Osteoblast (primary cell): Measurements from ENCODE around the gene PTGES2. TPM values are rescaled to one million over a fixed set of nuclear protein-coding genes. Genes with fewer than 3 reads are reported as not detected.

Experiments used
- DNase-seq: peaks from one replicate; pipeline ENCODE4 v3.0.0; 2011; ENCODE audit warnings: low spot score, mixed read lengths; ENCODE audit not compliant: insufficient read length; ENCODE audit errors: missing footprints
- H2AFZ ChIP-seq: 2 replicates; pipeline ENCODE4 v1.6.0; 2011; ENCODE audit warnings: mild to moderate bottlenecking, low read length
- H3K27ac ChIP-seq: 2 replicates; pipeline ENCODE4 v1.5.1; 2011; ENCODE audit warnings: mild to moderate bottlenecking, low read depth, low read length, moderate library complexity
- H3K27me3 ChIP-seq: 2 replicates; pipeline ENCODE4 v1.6.0; 2012; ENCODE audit warnings: mild to moderate bottlenecking, control low read depth, inconsistent platforms, low read length, moderate library complexity; ENCODE audit not compliant: insufficient read depth
- H3K36me3 ChIP-seq: 2 replicates; pipeline ENCODE4 v1.5.1; 2011; ENCODE audit warnings: mild to moderate bottlenecking, low read length, control low read depth, moderate library complexity; ENCODE audit not compliant: insufficient read depth
- H3K4me1 ChIP-seq: 2 replicates; pipeline ENCODE4 v1.5.1; 2011; ENCODE audit warnings: mild to moderate bottlenecking, low read length, control low read depth, moderate library complexity; ENCODE audit not compliant: insufficient read depth
- H3K4me2 ChIP-seq: 2 replicates; pipeline ENCODE4 v1.6.0; 2011; ENCODE audit warnings: mild to moderate bottlenecking, low read length; ENCODE audit not compliant: insufficient read depth
- H3K4me3 ChIP-seq: fragments of 200-600 bp; sonication (generic); 3 replicates; pipeline ENCODE4 v1.5.1; 2012; ENCODE audit warnings: mild to moderate bottlenecking, low read length, inconsistent platforms; ENCODE audit not compliant: insufficient read depth
- H3K79me2 ChIP-seq: 2 replicates; pipeline ENCODE4 v1.6.0; 2012; ENCODE audit warnings: mild to moderate bottlenecking, low read length, control low read depth, inconsistent platforms; ENCODE audit not compliant: insufficient read depth
- H3K9me3 ChIP-seq: 2 replicates; pipeline ENCODE4 v1.5.1; 2011; ENCODE audit warnings: low read depth, low read length, control low read depth
- H4K20me1 ChIP-seq: 2 replicates; pipeline ENCODE4 v1.6.0; 2012; ENCODE audit warnings: mild to moderate bottlenecking, low read length, control low read depth; ENCODE audit not compliant: insufficient read depth
- total RNA-seq: library from RNA; depleted of rRNA; stranded (reverse); fragments of >200 nt; gene quantifications from 2 replicates; pipeline ENCODE4 v1.2.3, GENCODE V29; 2012
- TF ChIP-seq, protein P1 (sequence below): IDR thresholded peaks from 2 replicates; pipeline ENCODE4 v1.5.1; 2011; ENCODE audit warnings: mild to moderate bottlenecking, low read depth, low read length, moderate library complexity; ENCODE audit errors: extremely low read depth

PTGES2 gene
- total RNA-seq, 1 donor: 50.3 TPM

DNA sequence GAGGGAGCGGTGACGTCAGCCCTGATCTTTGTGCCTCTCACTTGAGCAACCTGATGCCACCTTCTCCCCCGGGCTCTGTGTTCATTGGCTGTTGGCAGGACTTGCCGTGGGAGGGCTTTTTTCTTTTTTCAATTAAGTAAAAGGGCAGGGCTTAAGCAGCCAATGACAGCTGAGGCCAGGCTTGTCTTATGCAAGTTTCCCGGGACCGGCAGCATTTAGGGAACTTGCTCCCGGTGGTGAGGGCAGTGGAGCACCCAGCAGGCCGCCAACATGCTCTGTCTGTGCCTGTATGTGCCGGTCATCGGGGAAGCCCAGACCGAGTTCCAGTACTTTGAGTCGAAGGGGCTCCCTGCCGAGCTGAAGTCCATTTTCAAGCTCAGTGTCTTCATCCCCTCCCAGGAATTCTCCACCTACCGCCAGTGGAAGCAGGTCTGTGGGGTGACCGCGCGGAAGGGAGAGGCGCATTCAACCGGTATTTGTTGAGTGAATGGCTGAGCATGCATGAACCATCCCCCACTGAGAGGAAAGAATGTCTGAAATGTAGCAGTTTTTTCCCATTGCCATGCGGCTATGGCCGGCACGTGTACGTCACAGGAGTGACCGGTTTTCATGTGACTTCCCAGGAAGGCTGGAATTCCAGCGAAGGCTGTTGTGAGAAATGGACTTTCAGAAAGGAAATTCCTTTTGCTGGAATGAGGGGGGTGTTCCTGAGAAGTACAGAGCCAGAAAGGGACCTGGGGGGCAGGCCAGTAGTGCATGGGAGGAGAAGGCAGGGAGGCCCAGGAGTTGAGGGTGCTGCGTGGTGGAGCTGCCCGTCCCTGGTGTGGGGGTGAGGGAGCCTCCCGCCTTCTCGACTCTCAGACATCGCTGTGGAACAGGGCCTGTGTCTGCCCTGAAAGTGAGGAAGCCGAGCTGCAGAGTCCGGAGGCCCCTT is 29.0 kb downstream of the PTGES2 start:
- peaks cover 29% of the 10 kb centered on the region for H3K36me3 ChIP-seq
- H3K4me2 ChIP-seq: peak overlapping the region; percentile 86
- H2AFZ ChIP-seq: peak overlapping the region; percentile 19
- peaks cover 5% of the 10 kb centered on the region for H4K20me1 ChIP-seq
- TF ChIP-seq, protein P1, sequence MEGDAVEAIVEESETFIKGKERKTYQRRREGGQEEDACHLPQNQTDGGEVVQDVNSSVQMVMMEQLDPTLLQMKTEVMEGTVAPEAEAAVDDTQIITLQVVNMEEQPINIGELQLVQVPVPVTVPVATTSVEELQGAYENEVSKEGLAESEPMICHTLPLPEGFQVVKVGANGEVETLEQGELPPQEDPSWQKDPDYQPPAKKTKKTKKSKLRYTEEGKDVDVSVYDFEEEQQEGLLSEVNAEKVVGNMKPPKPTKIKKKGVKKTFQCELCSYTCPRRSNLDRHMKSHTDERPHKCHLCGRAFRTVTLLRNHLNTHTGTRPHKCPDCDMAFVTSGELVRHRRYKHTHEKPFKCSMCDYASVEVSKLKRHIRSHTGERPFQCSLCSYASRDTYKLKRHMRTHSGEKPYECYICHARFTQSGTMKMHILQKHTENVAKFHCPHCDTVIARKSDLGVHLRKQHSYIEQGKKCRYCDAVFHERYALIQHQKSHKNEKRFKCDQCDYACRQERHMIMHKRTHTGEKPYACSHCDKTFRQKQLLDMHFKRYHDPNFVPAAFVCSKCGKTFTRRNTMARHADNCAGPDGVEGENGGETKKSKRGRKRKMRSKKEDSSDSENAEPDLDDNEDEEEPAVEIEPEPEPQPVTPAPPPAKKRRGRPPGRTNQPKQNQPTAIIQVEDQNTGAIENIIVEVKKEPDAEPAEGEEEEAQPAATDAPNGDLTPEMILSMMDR: no peak
- no peaks in the 10 kb centered on the region for H3K27me3 ChIP-seq
- peak overlapping the region; percentile 99 for H3K27ac ChIP-seq
- H3K9me3 ChIP-seq: no peaks in the 10 kb centered on the region
- H3K79me2 ChIP-seq: peaks cover 81% of the 10 kb centered on the region
- peak; percentile 95 for DNase-seq
- peaks cover 41% of the 10 kb centered on the region for H3K4me1 ChIP-seq
- peak overlapping the region; percentile 76 for H3K4me3 ChIP-seq

DNA sequence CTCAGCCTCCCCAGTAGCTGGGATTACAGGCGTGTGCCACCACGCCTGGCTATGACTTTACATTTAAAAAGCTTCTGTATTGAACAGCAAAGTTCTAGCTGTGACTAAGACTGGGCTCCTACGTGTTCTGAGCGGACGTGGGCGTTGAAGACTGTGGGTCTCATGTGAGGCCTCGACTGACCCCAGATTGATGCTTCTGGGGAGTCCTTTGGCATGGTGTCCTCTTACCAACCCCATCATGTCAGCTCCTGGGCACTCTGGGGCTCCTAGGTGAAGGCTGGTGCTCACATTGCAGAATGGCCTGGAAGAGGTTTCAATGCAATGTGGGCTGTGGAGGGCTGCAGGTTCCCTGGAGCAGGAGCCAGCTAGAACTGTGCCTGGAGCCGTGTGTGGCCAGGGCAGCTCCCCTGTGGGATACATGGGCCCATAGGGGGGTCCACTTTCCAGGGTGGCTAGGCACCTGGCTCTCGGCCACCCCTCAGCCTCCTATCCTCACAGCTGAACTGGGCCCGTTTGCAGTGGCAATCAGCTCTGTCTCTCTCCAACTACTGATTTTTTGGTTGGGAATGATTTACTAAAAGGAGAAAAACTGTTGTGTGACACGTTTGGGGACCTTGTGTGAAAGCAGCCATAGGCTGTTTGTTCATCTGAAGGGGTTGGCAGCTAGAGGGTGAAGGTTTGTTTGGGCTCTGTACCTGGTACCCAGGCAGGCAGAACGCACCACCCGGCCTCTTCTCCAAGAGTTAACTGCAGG is 29.8 kb downstream of the PTGES2 start:
- peaks cover 81% of the 10 kb centered on the region for H3K79me2 ChIP-seq
- peak; percentile 45 for DNase-seq
- peak overlapping the region; percentile 76 for H3K4me3 ChIP-seq
- H3K4me2 ChIP-seq: peak overlapping the region; percentile 86
- no peaks in the 10 kb centered on the region for H3K9me3 ChIP-seq
- H3K27me3 ChIP-seq: no peaks in the 10 kb centered on the region
- H2AFZ ChIP-seq: no peak overlapping the region
- peaks cover 49% of the 10 kb centered on the region for H3K4me1 ChIP-seq
- peak overlapping the region; percentile 99 for H3K27ac ChIP-seq
- H3K36me3 ChIP-seq: peaks cover 20% of the 10 kb centered on the region
- H4K20me1 ChIP-seq: peaks cover 5% of the 10 kb centered on the region
- TF ChIP-seq, protein P1: no peak

DNA sequence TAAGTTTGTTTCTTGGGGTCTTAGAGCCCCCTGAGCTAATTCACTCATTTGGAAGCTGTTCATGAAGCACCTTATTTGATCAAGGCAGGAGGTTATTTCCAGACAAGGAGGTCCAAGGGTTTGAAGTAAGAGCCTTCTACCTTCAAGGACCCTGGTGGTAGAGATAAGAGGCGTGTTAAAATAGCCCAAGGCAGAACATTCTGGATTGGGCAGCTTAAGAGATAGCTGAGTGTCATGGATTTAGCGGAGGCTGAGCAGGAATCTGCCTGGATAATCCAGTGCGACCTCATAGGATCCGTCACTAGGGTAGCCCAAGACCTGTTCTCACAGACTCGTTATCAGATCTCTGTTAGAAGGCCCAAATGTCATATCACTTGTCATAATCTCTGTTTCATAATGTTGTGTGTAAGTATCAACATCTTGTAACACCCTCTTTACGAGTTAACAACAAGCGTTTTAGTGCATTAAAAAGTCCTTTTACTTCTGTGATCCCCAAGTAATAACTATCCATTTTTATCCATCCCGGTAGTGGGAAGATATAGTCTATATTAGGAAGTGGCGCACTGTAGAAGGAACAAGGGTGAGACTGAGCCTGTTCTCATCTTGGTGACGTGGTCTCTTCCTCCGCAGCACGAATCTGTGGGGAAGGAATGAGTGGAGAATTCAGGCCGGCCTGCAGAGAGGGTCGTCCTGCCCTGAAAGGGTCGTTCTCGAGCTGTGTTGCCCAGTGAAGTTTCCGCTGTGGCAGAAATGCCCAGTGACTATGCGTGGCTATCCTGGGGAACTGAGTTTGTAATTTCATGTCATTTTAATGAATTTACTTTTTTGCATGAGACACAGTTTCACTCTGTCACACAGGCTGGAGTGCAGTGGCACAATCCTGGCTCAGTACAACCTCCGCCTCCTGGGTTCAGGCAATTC is 30.7 kb downstream of the PTGES2 start:
- no peaks in the 10 kb centered on the region for H3K27me3 ChIP-seq
- TF ChIP-seq, protein P1: no peak
- peak overlapping the region; percentile 99 for H3K27ac ChIP-seq

More for the DNA sequence above, 30.7 kb downstream of the PTGES2 start:
- H3K4me2 ChIP-seq: no peak overlapping the region
- peaks cover 81% of the 10 kb centered on the region for H3K79me2 ChIP-seq
- no peaks in the 10 kb centered on the region for H3K9me3 ChIP-seq
- peak; percentile 38 for DNase-seq
- peaks cover 12% of the 10 kb centered on the region for H3K36me3 ChIP-seq
- peaks cover 58% of the 10 kb centered on the region for H3K4me1 ChIP-seq
- no peak overlapping the region for H2AFZ ChIP-seq
- no peak overlapping the region for H3K4me3 ChIP-seq
- peaks cover 5% of the 10 kb centered on the region for H4K20me1 ChIP-seq
